K562 (cell line): ENCODE data around the gene SPATC1L. TPM values are rescaled to one million over a fixed set of nuclear protein-coding genes. Genes with fewer than 3 reads are reported as not detected.
A peak's percentile ranks its signal among the peaks of the same experiment; 100 is the strongest.

Experiments
- ATAC-seq: fragments of 200-7000 bp; cut with Tn5 transposase; 3 replicates; pipeline ENCODE4 v1.9.1; 2020; ENCODE audit warnings: moderate library complexity
- BruUV-seq: library from RNA; stranded (reverse); fragments of 400-500 nt; replicated peaks from 2 replicates; lab custom pipeline; 2021; lab: Mats Ljungman, UMichigan
- CTCF ChIA-PET: fragments of 300-600 bp; formaldehyde crosslinking; extraction: SDS; loops from one replicate; lab custom pipeline; 2021; ENCODE audit warnings: low intra/inter-chr PET ratio; lab: Yijun Ruan, JAX
- POLR2A ChIA-PET: fragments of 300-600, 350-650 bp; sonication (Branson Sonifier 250); formaldehyde crosslinking; extraction: SDS; loops from one replicate; lab custom pipeline; 2021; ENCODE audit warnings: antibody characterized with exemption, inconsistent platforms; lab: Yijun Ruan, JAX
- DNase-seq, 4 experiments: peaks; one replicate each; pipeline versions ENCODE4 v3.0.0 to v3.0.0-alpha.2; 2011 to 2018; ENCODE audit warnings: low spot score in 3 of 4, mixed read lengths in 3 of 4; ENCODE audit errors: extremely low read depth in 1 of 4
- FAIRE-seq: peaks from 2 replicates; lab custom pipeline; 2011; peaks lifted over from hg19 to GRCh38; lab: Jason Lieb, UNC
- H2AFZ ChIP-seq: 2 replicates; pipeline ENCODE4 v1.6.0; 2011; ENCODE audit warnings: low read depth, low read length, control low read depth, inconsistent platforms
- H3K27ac ChIP-seq: fragments of 200-600 bp; 3 replicates; pipeline ENCODE4 v1.8.0; 2011; ENCODE audit warnings: low read depth, mild to moderate bottlenecking, control low read depth, inconsistent platforms, low read length, moderate library complexity, mixed read lengths; ENCODE audit errors: extremely low read depth
- H3K27me3 ChIP-seq, 2 experiments: fragments of 300-600 bp in 1 of 2; 2 replicates in 1 of 2; 3 replicates in 1 of 2; pipeline versions ENCODE4 v1.6.0 to v1.8.0; 2011; ENCODE audit warnings: inconsistent platforms in 2 of 2, low read length in 2 of 2, mild to moderate bottlenecking in 1 of 2, mixed read lengths in 1 of 2, moderate library complexity in 1 of 2; ENCODE audit not compliant: control insufficient read depth in 2 of 2, insufficient read depth in 2 of 2
- H3K36me3 ChIP-seq: fragments of 300-600 bp; 3 replicates; pipeline ENCODE4 v1.8.0; 2011; ENCODE audit warnings: mild to moderate bottlenecking, low read length, inconsistent platforms; ENCODE audit not compliant: control insufficient read depth, insufficient read depth
- H3K4me1 ChIP-seq, 2 experiments: fragments of 200-600 bp in 1 of 2; replicated peaks in 1 of 2; 2 replicates in 1 of 2; 3 replicates in 1 of 2; pipeline versions ENCODE4 v1.5.1 to v1.8.0; 2011; ENCODE audit warnings: inconsistent platforms in 2 of 2, low read length in 2 of 2, mild to moderate bottlenecking in 1 of 2, mixed read lengths in 1 of 2, moderate library complexity in 1 of 2; ENCODE audit not compliant: control insufficient read depth in 2 of 2, insufficient read depth in 2 of 2
- H3K4me2 ChIP-seq: 2 replicates; pipeline ENCODE4 v1.6.1; 2011; ENCODE audit warnings: low read length, control low read depth, inconsistent platforms, mixed read lengths; ENCODE audit not compliant: insufficient read depth
- H3K4me3 ChIP-seq: fragments of 200-600 bp; sonication (generic), shearing (Covaris generic); 2 replicates; pipeline ENCODE4 v1.5.1; 2016; ENCODE audit warnings: control low read depth, inconsistent platforms
- H3K79me2 ChIP-seq: fragments of 200-600 bp; 3 replicates; pipeline ENCODE4 v1.8.0; 2011; ENCODE audit warnings: low read length, inconsistent platforms; ENCODE audit not compliant: control insufficient read depth, insufficient read depth
- H3K9ac ChIP-seq, 2 experiments: 2 replicates each; pipeline versions ENCODE4 v1.6.0 to v1.6.1; 2011; ENCODE audit warnings: low read depth in 2 of 2, low read length in 2 of 2, control low read depth in 1 of 2, inconsistent platforms in 1 of 2, mild to moderate bottlenecking in 1 of 2, mixed read lengths in 1 of 2; ENCODE audit not compliant: insufficient read depth in 1 of 2
- H3K9me1 ChIP-seq: one replicate; pipeline ENCODE4 v1.6.0; 2011; ENCODE audit warnings: inconsistent platforms, mild to moderate bottlenecking, low read length, moderate library complexity; ENCODE audit not compliant: control insufficient read depth, insufficient read depth
- H3K9me3 ChIP-seq: replicated peaks from 2 replicates; pipeline ENCODE4 v1.5.1; 2011; ENCODE audit warnings: low read depth, low read length, inconsistent platforms; ENCODE audit not compliant: control insufficient read depth, insufficient read depth
- H4K20me1 ChIP-seq: replicated peaks from 2 replicates; pipeline ENCODE4 v1.6.1; 2011; ENCODE audit warnings: low read length, inconsistent platforms, mixed read lengths; ENCODE audit not compliant: control insufficient read depth, insufficient read depth
- ELF1 ChIP-seq: fragments of 200-800 bp; sonication (Bioruptor generic); IDR thresholded peaks from 2 replicates; pipeline ENCODE4 v1.6.1; 2016; ENCODE audit warnings: missing genetic modification characterization, missing compliant biosample characterization
- EP300 ChIP-seq: IDR thresholded peaks from 2 replicates; pipeline ENCODE4 v1.6.1; 2012; ENCODE audit warnings: low read length, improper control_type of control experiment
- KLF13 ChIP-seq: fragments of 450-650 bp; IDR thresholded peaks from 2 replicates; pipeline ENCODE4 v1.6.1; 2016; ENCODE audit warnings: missing genetic modification characterization, low read depth, mild to moderate bottlenecking, missing compliant biosample characterization, moderate library complexity, borderline replicate concordance
- NCOA6 ChIP-seq: fragments of 450-650 bp; IDR thresholded peaks from 2 replicates; pipeline ENCODE4 v1.6.1; 2017; ENCODE audit warnings: mild to moderate bottlenecking
- RAD51 ChIP-seq: fragments of 450-650 bp; IDR thresholded peaks from 2 replicates; pipeline ENCODE4 v1.7.1; 2016; ENCODE audit warnings: low read depth, mild to moderate bottlenecking, borderline replicate concordance
- SRF ChIP-seq, 2 experiments: fragments of 250-450, 450-650 bp in 1 of 2; sonication (Bioruptor Pico) in 1 of 2; sonication (generic) in 1 of 2; formaldehyde crosslinking; IDR thresholded peaks; 2 replicates each; pipeline versions ENCODE4 v1.5.0 to v1.5.1; 2020 to 2022; ENCODE audit warnings: mild to moderate bottlenecking in 1 of 2, missing genetic modification reagents in 1 of 2
- ZNF445 ChIP-seq: fragments of 250-450 bp; sonication (Bioruptor Pico); IDR thresholded peaks from 2 replicates; pipeline ENCODE4 v1.4.0; 2020; ENCODE audit warnings: low read depth, mild to moderate bottlenecking, moderate library complexity
- ZNF583 ChIP-seq: fragments of 250-450 bp; sonication (Bioruptor Pico); IDR thresholded peaks from 2 replicates; pipeline ENCODE4 v1.4.0; 2020
- ZNF707 ChIP-seq: fragments of 250-450 bp; sonication (Bioruptor Pico); conservative IDR thresholded peaks from 2 replicates; pipeline ENCODE4 v1.8.0; 2022; ENCODE audit warnings: inconsistent platforms, mild to moderate bottlenecking, moderate library complexity
- WGBS: fragments of 100-300 bp; shearing (Covaris generic); methylation state at CpG from one replicate; pipeline ENCODE4 v1.1.6; 2016; ENCODE audit warnings: low coverage, mixed read lengths; ENCODE audit not compliant: insufficient coverage; ENCODE audit errors: missing lambda C conversion rate; 5-methylcytosine and 5-hydroxymethylcytosine counted together
- in situ Hi-C: fragments of 300-500 bp; cut with MboI; formaldehyde crosslinking; loops from 4 replicates; pipeline ENCODE4 v1.15.0; 2018; ENCODE audit warnings: inconsistent platforms, mixed read lengths
- intact Hi-C: fragments of 100-400 bp; cut with micrococcal nuclease; formaldehyde crosslinking; loops from 2 replicates; pipeline ENCODE4 v1.14.2; 2022
- polyA plus RNA-seq, 8 experiments: library from polyadenylated mRNA; depleted of rRNA in 4 of 8; stranded (reverse) in 5 of 8; unstranded in 3 of 8; fragments of >200 nt; fragmentation: Nextera tagmentation in 2 of 8; fragmentation: Illumina TruSeq in 1 of 8; extraction: Ambion mirVana in 2 of 8; extraction: Trizol in 1 of 8; gene quantifications; 2 replicates each; pipeline versions ENCODE4 v1.2.1 to v1.2.3, GENCODE V29; 2011 to 2014; ENCODE audit warnings: inconsistent platforms in 1 of 8, missing spikeins in 1 of 8
- total RNA-seq, 7 experiments: library from RNA; depleted of rRNA in 6 of 7; stranded (reverse); fragments of >200 nt in 6 of 7; fragmentation: Illumina TruSeq in 2 of 7; extraction: Trizol in 2 of 7; gene quantifications; 2 replicates each; pipeline versions ENCODE4 v1.2.1 to v1.2.3, GENCODE V29; 2011 to 2021; ENCODE audit warnings: low replicate concordance in 1 of 7

The SPATC1L gene
- total and polyA plus RNA-seq, 9 of the 15 experiments (the other 6 are each of a cell fraction or from before 2014, with no cell fraction given), result 0.14 to 121 (median 34.0) TPM; not detected in 1

DNA sequence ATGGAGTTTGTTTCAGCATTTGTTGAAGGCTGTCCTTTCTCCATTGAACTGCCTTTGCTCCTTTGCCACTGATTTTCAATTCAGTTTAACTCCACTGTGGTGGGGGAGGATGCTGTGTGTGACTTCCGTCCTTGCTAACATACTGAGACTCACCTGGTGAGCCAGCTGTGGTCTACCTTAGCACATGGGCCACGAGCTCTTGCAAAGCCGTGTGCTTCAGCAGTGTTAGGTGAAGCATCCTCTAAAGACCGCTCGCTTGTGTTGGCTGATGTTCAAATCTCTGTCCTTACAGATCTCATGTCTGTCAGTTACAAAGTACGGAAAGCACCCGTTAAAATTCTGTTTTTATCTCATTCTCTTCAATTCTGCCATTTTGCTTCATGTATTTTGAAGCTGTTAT lies 3.6 kb upstream of the SPATC1L start:
- BruUV-seq, result no TSS peak
- Histone ChIP-seq H3K9me3 (no peaks in the 10 kb centered on the region), H2AFZ (no peak overlapping the region), H3K9ac (no peak overlapping the region), H3K4me3 (no peak overlapping the region), H3K4me1 (peaks cover 46 to 79% of the 10 kb centered on the region in 2 experiments), H4K20me1 (no peaks in the 10 kb centered on the region), H3K9me1 (peaks cover 4% of the 10 kb centered on the region), H3K79me2 (peaks cover 10% of the 10 kb centered on the region), H3K27ac (peak overlapping the region; percentile 27), H3K27me3 (no peaks in the 10 kb centered on the region), H3K36me3 (peaks cover 54% of the 10 kb centered on the region; the same call in 2 of the 3 replicates), H3K4me2 (no peak overlapping the region; the same call in 1 of the 2 replicates)
- intact Hi-C loops (loop anchor here (2.0 to 5.0 kb wide), 2 partner anchors 35 to 39 kb away; partner anchors contain the start of gene LSS), in situ Hi-C loops (no loop called here)
- CTCF ChIA-PET, result no interaction called here
- FAIRE-seq (no peak), ATAC-seq (no peak), DNase-seq (no peak)
- POLR2A ChIA-PET, result interaction anchor here (0.6 to 0.9 kb wide), 2 partner anchors 9 to 329 kb away, joined by 4 read pairs; no protein-coding TSS in a partner anchor
- WGBS, result 61% methylated on average over 7 of the region's 7 CpGs
- no peak for TF ChIP-seq ELF1 (tag)
- TF ChIP-seq EP300, result no peak
- TF ChIP-seq RAD51, result no peak
- TF ChIP-seq KLF13 (tag), result no peak
- TF ChIP-seq ZNF445 (CRISPR knock-in tag), result no peak
- no peak for TF ChIP-seq NCOA6
- TF ChIP-seq SRF (CRISPR knock-in tag; IDR thresholded peaks at IDR 0.05), result no peak
- no peak for TF ChIP-seq ZNF707 (CRISPR knock-in tag)
- TF ChIP-seq ZNF583 (CRISPR knock-in tag), result no peak
